Transverse colon (tissue), 4 donors: ENCODE measurements around the gene IL19. TPM values are rescaled to one million over a fixed set of nuclear protein-coding genes. Genes with fewer than 3 reads are reported as not detected.

Experiments used
- DNase-seq: peaks from one replicate; pipeline ENCODE4 v3.0.0-alpha.2; 2019
- H3K27ac ChIP-seq, 4 donors: fragments of 200-600 bp; sonication (generic); 2 replicates each; pipeline ENCODE4 v1.5.1; 2016 to 2018; ENCODE audit warnings: inconsistent platforms in 4 of 4
- H3K27me3 ChIP-seq: fragments of 200-600 bp; sonication (generic); 2 replicates; pipeline ENCODE4 v1.5.1; 2017; ENCODE audit warnings: inconsistent platforms
- H3K36me3 ChIP-seq, 4 donors: fragments of 200-600 bp; sonication (generic); 2 replicates each; pipeline ENCODE4 v1.5.1; 2017 to 2019; ENCODE audit warnings: inconsistent platforms in 4 of 4
- H3K4me1 ChIP-seq, 4 donors: fragments of 200-600 bp; sonication (generic); 2 replicates each; pipeline ENCODE4 v1.5.1; 2017 to 2020; ENCODE audit warnings: inconsistent platforms in 4 of 4
- H3K4me3 ChIP-seq, 4 donors: fragments of 200-600 bp; sonication (generic); 1 replicate in 1 of 4; 2 replicates in 3 of 4; pipeline versions ENCODE4 v1.5.1 to v1.6.1; 2017 to 2019; ENCODE audit warnings: inconsistent platforms in 4 of 4
- H3K9me3 ChIP-seq, 2 donors: fragments of 200-600 bp; sonication (generic); 2 replicates each; pipeline ENCODE4 v1.5.1; 2017 to 2019; ENCODE audit warnings: inconsistent platforms in 2 of 2
- CTCF ChIP-seq, 5 experiments: fragments of 200-600 bp in 3 of 5; fragments of 450-650 bp in 2 of 5; sonication (generic) in 3 of 5; IDR thresholded peaks; 1 replicate in 2 of 5; 2 replicates in 3 of 5; pipeline ENCODE4 v1.5.1; 2016 to 2017; ENCODE audit warnings: antibody characterized with exemption in 5 of 5, inconsistent platforms in 3 of 5, mild to moderate bottlenecking in 2 of 5, moderate library complexity in 1 of 5
- EP300 ChIP-seq: sonication (generic); formaldehyde crosslinking; IDR thresholded peaks from one replicate; pipeline ENCODE4 v1.6.1; 2017; ENCODE audit warnings: antibody characterized with exemption, low read depth
- POLR2A ChIP-seq: fragments of 450-650 bp; IDR thresholded peaks from one replicate; pipeline ENCODE4 v1.6.1; 2016; ENCODE audit warnings: antibody characterized with exemption, mild to moderate bottlenecking, moderate library complexity
- POLR2AphosphoS5 ChIP-seq, 3 donors: sonication (generic); formaldehyde crosslinking; IDR thresholded peaks; one replicate each; pipeline ENCODE4 v1.6.1; 2016; ENCODE audit warnings: antibody characterized with exemption in 3 of 3
- WGBS, 2 donors: methylation state at CpG; one replicate each; pipeline ENCODE4 v1.1.5; 2018; ENCODE audit warnings: low coverage in 1 of 2; 5-methylcytosine and 5-hydroxymethylcytosine counted together
- in situ Hi-C, 4 donors: fragments of 200-750 bp; cut with MboI; loops; one replicate each; pipeline versions ENCODE4 v1.15.0 to v1.15.1; 2017; ENCODE audit warnings: low sequenced_read_pairs in 3 of 4, low pct_ligation_motif_present in 1 of 4, low pct_unique_long_range_greater_than_20kb in 1 of 4
- intact Hi-C: fragments of 100-400 bp; cut with DNase I; formaldehyde crosslinking; loops from one replicate; pipeline ENCODE4 v1.15.1; 2023; ENCODE audit warnings: low total_unique reads
- total RNA-seq, 4 donors: library from RNA; depleted of rRNA; stranded (reverse); fragments of >200 nt; gene quantifications; one replicate each; pipeline ENCODE4 v1.1.0, GENCODE V29; 2016

The IL19 gene
- total RNA-seq, 4 donors from 2014 or later: not detected

GRCh38 chr1:206796116-206796515, 25.5 kb downstream of the IL19 start:
- Histone ChIP-seq H3K4me1 (no peaks in the 10 kb centered on the region), H3K36me3 (no peaks in the 10 kb centered on the region), H3K27me3 (no peaks in the 10 kb centered on the region), H3K27ac (no peak overlapping the region), H3K4me3 (no peak overlapping the region), H3K9me3 (no peaks in the 10 kb centered on the region)
- in situ Hi-C loops (no loop called here), intact Hi-C loops (no loop called here)
- WGBS, 2 donors: 56 to 83% methylated on average over 1 to 3 of the region's 3 CpGs
- no peak for DNase-seq
- TF ChIP-seq CTCF (IDR thresholded peaks at IDR 0.05): no peak
- TF ChIP-seq EP300: no peak
- no peak for TF ChIP-seq POLR2A
- TF ChIP-seq POLR2AphosphoS5 (IDR thresholded peaks at IDR 0.05): no peak

- DNase-seq: no peak
- H3K27ac ChIP-seq: no peak overlapping the region
- TF ChIP-seq POLR2A: no peak
- no peak for TF ChIP-seq EP300
- no peak for TF ChIP-seq POLR2AphosphoS5 (IDR thresholded peaks at IDR 0.05)
- TF ChIP-seq CTCF (IDR thresholded peaks at IDR 0.05): no peak
- H3K36me3 ChIP-seq: no peaks in the 10 kb centered on the region
- in situ Hi-C loops: no loop called here
- WGBS, 2 donors: 80 to 89% methylated on average over 3 to 8 of the region's 8 CpGs
- H3K4me3 ChIP-seq: no peak overlapping the region
- intact Hi-C loops: no loop called here
- H3K27me3 ChIP-seq: no peaks in the 10 kb centered on the region
- H3K9me3 ChIP-seq: no peaks in the 10 kb centered on the region
- no peaks in the 10 kb centered on the region for H3K4me1 ChIP-seq
Measured at GRCh38 chr1:206796981-206797402, 26.4 kb downstream of the IL19 start.

- Histone ChIP-seq H3K4me1 (no peaks in the 10 kb centered on the region), H3K27ac (no peak overlapping the region), H3K27me3 (no peaks in the 10 kb centered on the region), H3K9me3 (no peaks in the 10 kb centered on the region), H3K36me3 (no peaks in the 10 kb centered on the region), H3K4me3 (no peak overlapping the region)
- TF ChIP-seq POLR2AphosphoS5 (IDR thresholded peaks at IDR 0.05) (no peak), POLR2A (no peak), CTCF (IDR thresholded peaks at IDR 0.05) (peak in 4 of 5 experiments; percentile 17 to 45 (median 37))
- DNase-seq: peak; percentile 22
- 43 to 56% methylated on average over 4 to 8 of the region's 8 CpGs for WGBS, 2 donors
- intact Hi-C loops: no loop called here
- in situ Hi-C loops: no loop called here
Measured at GRCh38 chr1:206797534-206798383, 27.2 kb downstream of the IL19 start.

GRCh38 chr1:206798384-206798996, 27.9 kb downstream of the IL19 start:
- in situ Hi-C loops: no loop called here
- WGBS, 2 donors: 79 to 95% methylated on average over 2 to 13 of the region's 13 CpGs
- H3K4me3 ChIP-seq: no peak overlapping the region
- H3K36me3 ChIP-seq: no peaks in the 10 kb centered on the region
- DNase-seq: no peak
- H3K9me3 ChIP-seq: no peaks in the 10 kb centered on the region
- intact Hi-C loops: no loop called here
- TF ChIP-seq POLR2A: no peak
- TF ChIP-seq EP300: no peak
- no peak for TF ChIP-seq POLR2AphosphoS5 (IDR thresholded peaks at IDR 0.05)
- peak in 1 of 5 experiments; percentile 2 for TF ChIP-seq CTCF (IDR thresholded peaks at IDR 0.05)
- no peak overlapping the region for H3K27ac ChIP-seq
- H3K4me1 ChIP-seq: no peaks in the 10 kb centered on the region
- no peaks in the 10 kb centered on the region for H3K27me3 ChIP-seq
